ENCODE measurements around the gene JAGN1. TPM values are rescaled to one million over a fixed set of nuclear protein-coding genes. Genes with fewer than 3 reads are reported as not detected.

Gene JAGN1
- polyA plus RNA-seq, 1 of the 3 experiments (the other 2 are of a cell fraction): 41.6 TPM

- no peak overlapping the region for H2AFZ ChIP-seq (ENCODE audit: low read depth)
- H4K20me1 ChIP-seq (ENCODE audit: insufficient read depth): peaks cover 7% of the 10 kb centered on the region; the same call in 1 of the 2 replicates
- no peaks in the 10 kb centered on the region for H3K9me2 ChIP-seq
- peaks cover 13 to 19% of the 10 kb centered on the region in 2 experiments for H3K36me3 ChIP-seq (replicated peaks in 1 of 2; ENCODE audit: control insufficient read depth in 1 of 2, insufficient read depth in 2 of 2, low read length in 1 of 2)
- ChIA-PET POLR2A (no interaction called here), CTCF (interaction anchor here (1.2 kb wide), 1 partner anchor 24 kb away, joined by 4 read pairs; no protein-coding TSS in a partner anchor)
- peaks cover 29% of the 10 kb centered on the region for H3F3A ChIP-seq (replicated peaks; ENCODE audit: insufficient read depth)
- no peak overlapping the region for H3K9ac ChIP-seq
- no peaks in the 10 kb centered on the region for H3K9me3 ChIP-seq
- TF ChIP-seq TEAD4 (IDR thresholded peaks at IDR 0.05; ENCODE audit: borderline replicate concordance, insufficient read depth): no peak
- TF ChIP-seq NFIC (IDR thresholded peaks at IDR 0.05; ENCODE audit: borderline replicate concordance): no peak
- no peak for TF ChIP-seq IRF3 (IDR thresholded peaks at IDR 0.05; ENCODE audit: low read depth, low read length)
- TF ChIP-seq TAF1 (IDR thresholded peaks at IDR 0.05; ENCODE audit: borderline replicate concordance, low read depth, low read length): no peak
- TF ChIP-seq TCF12 (IDR thresholded peaks at IDR 0.05): no peak
- no peak for TF ChIP-seq FOXM1 (IDR thresholded peaks at IDR 0.05; ENCODE audit: low read depth)
- H3K27ac ChIP-seq (ENCODE audit: low read depth in 2 of 2, low read length in 1 of 2): no peak overlapping the region
- H3K79me2 ChIP-seq (ENCODE audit: insufficient read depth): peaks cover 34% of the 10 kb centered on the region
- H3K4me2 ChIP-seq: no peak overlapping the region
- no peak overlapping the region for H3K4me3 ChIP-seq (ENCODE audit: low read depth in 2 of 2, low read length in 1 of 2)
- no peaks in the 10 kb centered on the region for H3K27me3 ChIP-seq (ENCODE audit: insufficient read depth)
- no peak for DNase-seq
- 75% methylated on average over 5 of the region's 5 CpGs for WGBS (ENCODE audit: low lambda C conversion rate)
- peaks cover 9% of the 10 kb centered on the region in 2 experiments; a peak in 2 of 4 replicates for H3K4me1 ChIP-seq (ENCODE audit: control insufficient read depth in 1 of 2, insufficient read depth in 2 of 2, low read depth in 1 of 2, low read length in 1 of 2)
These were observed 1.0 kb upstream of the JAGN1 start for GRCh38 chr3:9889405-9889804.

- peak overlapping the region; percentile 98 for H2AFZ ChIP-seq (ENCODE audit: low read depth)
- peaks cover 27% of the 10 kb centered on the region for H3F3A ChIP-seq (replicated peaks; ENCODE audit: insufficient read depth)
- no peaks in the 10 kb centered on the region for H3K27me3 ChIP-seq (ENCODE audit: insufficient read depth)
- peaks cover 23 to 25% of the 10 kb centered on the region in 2 experiments for H3K36me3 ChIP-seq (replicated peaks in 1 of 2; ENCODE audit: control insufficient read depth in 1 of 2, insufficient read depth in 2 of 2, low read length in 1 of 2)
- no peak for DNase-seq
- WGBS (ENCODE audit: low lambda C conversion rate): 8% methylated on average over 12 of the region's 12 CpGs
- 0 out of 2 replicates have a peak, but pooled peaks have one; percentile 2 for TF ChIP-seq SIN3A (IDR thresholded peaks at IDR 0.05; ENCODE audit: borderline replicate concordance, low read depth, low read length)
- no peak for TF ChIP-seq POLR2AphosphoS5 (IDR thresholded peaks at IDR 0.05; ENCODE audit: low read depth, low read length)
- H4K20me1 ChIP-seq (ENCODE audit: insufficient read depth): peaks cover 7% of the 10 kb centered on the region; the same call in 1 of the 2 replicates
- ChIA-PET POLR2A (interaction anchor here (0.6 to 2.0 kb wide), 6 partner anchors 9 to 47 kb away, joined by 3 to 11 read pairs (median 3); partner anchors contain the start of gene CRELD1), CTCF (interaction anchor here (1.0 to 1.4 kb wide), 4 partner anchors 10 to 55 kb away, joined by 3 to 4 read pairs (median 4); no protein-coding TSS in a partner anchor)
- no peaks in the 10 kb centered on the region for H3K9me3 ChIP-seq
- H3K4me3 ChIP-seq (ENCODE audit: low read depth in 2 of 2, low read length in 1 of 2): peak overlapping the region; percentile 81 to 84
- peak overlapping the region; percentile 78 to 90 for H3K27ac ChIP-seq (ENCODE audit: low read depth in 2 of 2, low read length in 1 of 2)
- peak overlapping the region; percentile 75 for H3K4me2 ChIP-seq
- H3K4me1 ChIP-seq (ENCODE audit: control insufficient read depth in 1 of 2, insufficient read depth in 2 of 2, low read depth in 1 of 2, low read length in 1 of 2): peaks cover 3 to 9% of the 10 kb centered on the region in 2 experiments; a peak in 2 of 4 replicates
- peaks cover 48% of the 10 kb centered on the region for H3K79me2 ChIP-seq (ENCODE audit: insufficient read depth)
- H3K9ac ChIP-seq: peak overlapping the region; percentile 95
- no peaks in the 10 kb centered on the region for H3K9me2 ChIP-seq
These were observed 737 bp downstream of the JAGN1 start for GRCh38 chr3:9891072-9891622.

- H2AFZ ChIP-seq (ENCODE audit: low read depth): no peak overlapping the region
- no peaks in the 10 kb centered on the region for H3K9me3 ChIP-seq
- H3K9ac ChIP-seq: no peak overlapping the region
- H3K4me3 ChIP-seq (ENCODE audit: low read depth in 2 of 2, low read length in 1 of 2): no peak overlapping the region
- no peaks in the 10 kb centered on the region for H3K9me2 ChIP-seq
- H3K79me2 ChIP-seq (ENCODE audit: insufficient read depth): peaks cover 54% of the 10 kb centered on the region
- H3K4me2 ChIP-seq: peak overlapping the region; percentile 1; the same call in 1 of the 2 replicates
- peaks cover 3 to 15% of the 10 kb centered on the region in 2 experiments; a peak in 2 of 4 replicates for H3K4me1 ChIP-seq (ENCODE audit: control insufficient read depth in 1 of 2, insufficient read depth in 2 of 2, low read depth in 1 of 2, low read length in 1 of 2)
- ChIA-PET CTCF (interaction anchor here (2.1 kb wide), 1 partner anchor 9 kb away, joined by 6 read pairs; the partner anchor contains the start of gene IL17RE), POLR2A (interaction anchor here (1.4 kb wide), 1 partner anchor 10 kb away, joined by 5 read pairs; the partner anchor contains the start of gene IL17RE)
- peaks cover 7% of the 10 kb centered on the region; the same call in 1 of the 2 replicates for H4K20me1 ChIP-seq (ENCODE audit: insufficient read depth)
- H3K27ac ChIP-seq (ENCODE audit: low read depth in 2 of 2, low read length in 1 of 2): peak overlapping the region in 1 of 2 experiments; percentile 55; a peak in 2 of 4 replicates
- H3K36me3 ChIP-seq (replicated peaks in 1 of 2; ENCODE audit: control insufficient read depth in 1 of 2, insufficient read depth in 2 of 2, low read length in 1 of 2): peaks cover 23 to 25% of the 10 kb centered on the region in 2 experiments
- WGBS (ENCODE audit: low lambda C conversion rate): 88% methylated on average over 1 of the region's 1 CpG
- no peaks in the 10 kb centered on the region for H3K27me3 ChIP-seq (ENCODE audit: insufficient read depth)
- no peak for DNase-seq
- H3F3A ChIP-seq (replicated peaks; ENCODE audit: insufficient read depth): peaks cover 33% of the 10 kb centered on the region
- no peak for TF ChIP-seq USF2 (IDR thresholded peaks at IDR 0.05; ENCODE audit: borderline replicate concordance, low read depth, low read length)
- TF ChIP-seq GATA2 (CRISPR knock-in tag; IDR thresholded peaks at IDR 0.05): no peak
- no peak for TF ChIP-seq RCOR1 (IDR thresholded peaks at IDR 0.05; ENCODE audit: low read length)
- TF ChIP-seq FOXM1 (IDR thresholded peaks at IDR 0.05; ENCODE audit: low read depth): no peak
- no peak for TF ChIP-seq RFX5 (IDR thresholded peaks at IDR 0.05; ENCODE audit: low read length)
- TF ChIP-seq IRF3 (IDR thresholded peaks at IDR 0.05; ENCODE audit: low read depth, low read length): no peak
- TF ChIP-seq NFIC (IDR thresholded peaks at IDR 0.05; ENCODE audit: borderline replicate concordance): no peak
- no peak for TF ChIP-seq YY1 (IDR thresholded peaks at IDR 0.05; ENCODE audit: low read depth)
- no peak for TF ChIP-seq MEF2A (IDR thresholded peaks at IDR 0.05; ENCODE audit: borderline replicate concordance, low read depth)
- no peak for TF ChIP-seq SIN3A (IDR thresholded peaks at IDR 0.05; ENCODE audit: borderline replicate concordance, low read depth, low read length)
- no peak for TF ChIP-seq SMC3 (IDR thresholded peaks at IDR 0.05; ENCODE audit: low read depth, low read length)
- TF ChIP-seq TEAD4 (IDR thresholded peaks at IDR 0.05; ENCODE audit: borderline replicate concordance, insufficient read depth): no peak
- no peak for TF ChIP-seq MAX (IDR thresholded peaks at IDR 0.05; ENCODE audit: low read depth)
- TF ChIP-seq FOXJ3 (CRISPR knock-in tag; IDR thresholded peaks at IDR 0.05): no peak
These were observed 3.3 kb downstream of the JAGN1 start for GRCh38 chr3:9893739-9894138.
